Measurements from ENCODE around the gene DACH2. TPM values are rescaled to one million over a fixed set of nuclear protein-coding genes. Genes with fewer than 3 reads are reported as not detected.

The DACH2 gene
- total RNA-seq, 2 experiments from 2014 or later, result not detected

DNA sequence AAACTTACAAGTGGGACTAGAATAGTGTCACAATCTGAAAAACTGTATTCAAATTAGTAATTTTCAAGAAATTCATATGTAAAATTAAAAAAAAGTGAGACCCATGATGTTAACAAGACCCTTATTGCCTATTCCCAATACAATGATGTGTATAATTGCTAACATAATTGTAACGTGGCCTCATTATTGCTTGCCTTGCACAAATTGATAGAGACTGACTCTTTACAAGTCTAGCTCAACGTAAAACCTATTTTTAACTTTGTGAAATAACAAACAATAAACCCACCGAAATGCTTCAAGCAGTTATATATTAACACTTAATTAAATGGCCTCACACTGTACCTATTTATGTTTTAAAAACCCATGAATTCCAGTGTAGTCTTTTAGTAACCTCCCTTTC, 312.5 kb downstream of the DACH2 start:
- Mint-ChIP-seq H3K9me3 (no peaks in the 10 kb centered on the region), H3K36me3 (ENCODE audit: low read depth) (no peaks in the 10 kb centered on the region), H3K27me3 (no peaks in the 10 kb centered on the region), H3K4me1 (ENCODE audit: low read depth) (no peaks in the 10 kb centered on the region), H3K4me3 (no peak overlapping the region), H3K27ac (no peak overlapping the region)
- no peaks in the 10 kb centered on the region for H3K4me1 ChIP-seq (ENCODE audit: insufficient read depth, low read length)
- no peaks in the 10 kb centered on the region for H3K36me3 ChIP-seq (ENCODE audit: insufficient read depth, low read length)
- ChIA-PET POLR2A (no interaction called here), CTCF (no interaction called here)
- TF ChIP-seq, protein P1, sequence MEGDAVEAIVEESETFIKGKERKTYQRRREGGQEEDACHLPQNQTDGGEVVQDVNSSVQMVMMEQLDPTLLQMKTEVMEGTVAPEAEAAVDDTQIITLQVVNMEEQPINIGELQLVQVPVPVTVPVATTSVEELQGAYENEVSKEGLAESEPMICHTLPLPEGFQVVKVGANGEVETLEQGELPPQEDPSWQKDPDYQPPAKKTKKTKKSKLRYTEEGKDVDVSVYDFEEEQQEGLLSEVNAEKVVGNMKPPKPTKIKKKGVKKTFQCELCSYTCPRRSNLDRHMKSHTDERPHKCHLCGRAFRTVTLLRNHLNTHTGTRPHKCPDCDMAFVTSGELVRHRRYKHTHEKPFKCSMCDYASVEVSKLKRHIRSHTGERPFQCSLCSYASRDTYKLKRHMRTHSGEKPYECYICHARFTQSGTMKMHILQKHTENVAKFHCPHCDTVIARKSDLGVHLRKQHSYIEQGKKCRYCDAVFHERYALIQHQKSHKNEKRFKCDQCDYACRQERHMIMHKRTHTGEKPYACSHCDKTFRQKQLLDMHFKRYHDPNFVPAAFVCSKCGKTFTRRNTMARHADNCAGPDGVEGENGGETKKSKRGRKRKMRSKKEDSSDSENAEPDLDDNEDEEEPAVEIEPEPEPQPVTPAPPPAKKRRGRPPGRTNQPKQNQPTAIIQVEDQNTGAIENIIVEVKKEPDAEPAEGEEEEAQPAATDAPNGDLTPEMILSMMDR (IDR thresholded peaks at IDR 0.05), result no peak
- intact Hi-C loops (cut with DNase I, micrococcal nuclease), result no loop called here
- no peak for DNase-seq
- no peak overlapping the region for H3K4me3 ChIP-seq (ENCODE audit: low read length)
- no peak for ATAC-seq (ENCODE audit: poor library complexity)
- no peak overlapping the region for H3K27ac ChIP-seq (ENCODE audit: low read depth in 1 of 2, low read length in 2 of 2)
- no peaks in the 10 kb centered on the region for H3K27me3 ChIP-seq (ENCODE audit: control insufficient read depth in 1 of 2, insufficient read depth in 2 of 2, low read length in 2 of 2)
- H3K9me3 ChIP-seq (ENCODE audit: control insufficient read depth in 1 of 2, insufficient read depth in 1 of 2, low read length in 2 of 2), result no peaks in the 10 kb centered on the region

DNA sequence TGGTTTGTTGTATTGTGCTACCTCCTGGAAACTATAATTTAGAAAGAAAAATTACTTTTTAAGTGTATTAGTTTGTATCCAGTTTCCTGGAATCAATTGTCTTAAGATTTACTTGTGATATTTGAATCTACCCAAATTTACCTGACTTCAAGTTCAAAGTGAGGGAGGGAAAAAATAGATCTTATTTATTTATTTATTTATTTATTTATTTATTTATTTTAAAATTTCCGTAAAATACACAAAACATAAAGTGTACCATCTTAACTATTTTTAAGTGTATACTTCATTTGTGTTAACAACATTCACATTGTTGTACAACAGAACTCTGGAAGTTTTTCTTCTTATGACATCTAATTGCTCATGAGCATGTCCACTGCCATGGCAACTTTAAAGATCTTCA, 356.0 kb downstream of the DACH2 start:
- Mint-ChIP-seq H3K4me3 (no peak overlapping the region), H3K36me3 (ENCODE audit: low read depth) (no peaks in the 10 kb centered on the region)

DNA sequence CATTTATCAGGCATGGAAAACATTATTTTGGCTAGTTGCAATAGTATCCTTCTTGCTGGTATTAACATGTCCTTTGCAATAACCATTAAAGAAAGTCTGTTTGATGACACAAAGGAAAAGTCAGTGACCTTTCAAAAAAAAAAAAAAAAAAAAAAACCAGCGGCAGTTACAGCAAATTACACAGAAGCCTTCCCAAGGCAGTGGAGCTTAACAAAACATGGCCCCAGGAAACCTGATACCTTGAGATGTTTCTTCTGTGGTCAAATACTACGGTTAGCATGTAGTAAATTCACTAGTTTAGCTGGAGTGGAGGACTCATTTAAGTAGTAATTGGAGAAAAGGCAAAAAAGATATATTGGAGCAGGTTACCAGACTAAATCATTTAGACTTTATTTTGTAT, 359.1 kb downstream of the DACH2 start:
- Histone ChIP-seq H3K9me3 (ENCODE audit: control insufficient read depth in 1 of 2, insufficient read depth in 1 of 2, low read length in 2 of 2) (no peaks in the 10 kb centered on the region), H3K36me3 (ENCODE audit: insufficient read depth, low read length) (no peaks in the 10 kb centered on the region), H3K4me3 (ENCODE audit: low read length) (no peak overlapping the region), H3K4me1 (ENCODE audit: insufficient read depth, low read length) (no peaks in the 10 kb centered on the region), H3K27ac (ENCODE audit: low read depth in 1 of 2, low read length in 2 of 2) (no peak overlapping the region), H3K27me3 (ENCODE audit: control insufficient read depth in 1 of 2, insufficient read depth in 2 of 2, low read length in 2 of 2) (no peaks in the 10 kb centered on the region)
- intact Hi-C loops (cut with DNase I, micrococcal nuclease), result no loop called here
- Mint-ChIP-seq H3K4me1 (ENCODE audit: low read depth) (no peaks in the 10 kb centered on the region), H3K27ac (no peak overlapping the region), H3K27me3 (no peaks in the 10 kb centered on the region), H3K4me3 (no peak overlapping the region), H3K9me3 (no peaks in the 10 kb centered on the region), H3K36me3 (ENCODE audit: low read depth) (no peaks in the 10 kb centered on the region)
- no peak for ATAC-seq (ENCODE audit: poor library complexity)
- ChIA-PET CTCF (no interaction called here), POLR2A (no interaction called here)
- DNase-seq, result no peak
- TF ChIP-seq, protein P1 (IDR thresholded peaks at IDR 0.05), result no peak

More for the DNA sequence above, 356.0 kb downstream of the DACH2 start:
- no peak overlapping the region for H3K4me3 ChIP-seq (ENCODE audit: low read length)
- no peaks in the 10 kb centered on the region for H3K27me3 Mint-ChIP-seq
- CTCF ChIA-PET, result no interaction called here
- intact Hi-C loops (cut with DNase I, micrococcal nuclease), result no loop called here
- no peaks in the 10 kb centered on the region for H3K36me3 ChIP-seq (ENCODE audit: insufficient read depth, low read length)
- H3K27ac ChIP-seq (ENCODE audit: low read depth in 1 of 2, low read length in 2 of 2), result no peak overlapping the region
- ATAC-seq (ENCODE audit: poor library complexity) (no peak), DNase-seq (no peak)
- no peak overlapping the region for H3K27ac Mint-ChIP-seq
- no peaks in the 10 kb centered on the region for H3K9me3 ChIP-seq (ENCODE audit: control insufficient read depth in 1 of 2, insufficient read depth in 1 of 2, low read length in 2 of 2)
- no peaks in the 10 kb centered on the region for H3K4me1 ChIP-seq (ENCODE audit: insufficient read depth, low read length)
- POLR2A ChIA-PET, result no interaction called here
- no peaks in the 10 kb centered on the region for H3K27me3 ChIP-seq (ENCODE audit: control insufficient read depth in 1 of 2, insufficient read depth in 2 of 2, low read length in 2 of 2)
- no peaks in the 10 kb centered on the region for H3K4me1 Mint-ChIP-seq (ENCODE audit: low read depth)
- TF ChIP-seq, protein P1 (IDR thresholded peaks at IDR 0.05), result no peak
- no peaks in the 10 kb centered on the region for H3K9me3 Mint-ChIP-seq
